NCI-H2227 treated with DMSO at 0.1 percent for 48 hours (cell line): ENCODE measurements around the gene MAGEA4.
"Not testable (repeated sequence)": the region's sequence is repeated elsewhere in the genome, so short reads cannot be mapped to it uniquely, and the experiment has no call there.

Experiments used
- DNase-seq: peaks from one replicate; lab custom pipeline; 2025; lab: John Stamatoyannopoulos, UW

The MAGEA4 gene, protein sequence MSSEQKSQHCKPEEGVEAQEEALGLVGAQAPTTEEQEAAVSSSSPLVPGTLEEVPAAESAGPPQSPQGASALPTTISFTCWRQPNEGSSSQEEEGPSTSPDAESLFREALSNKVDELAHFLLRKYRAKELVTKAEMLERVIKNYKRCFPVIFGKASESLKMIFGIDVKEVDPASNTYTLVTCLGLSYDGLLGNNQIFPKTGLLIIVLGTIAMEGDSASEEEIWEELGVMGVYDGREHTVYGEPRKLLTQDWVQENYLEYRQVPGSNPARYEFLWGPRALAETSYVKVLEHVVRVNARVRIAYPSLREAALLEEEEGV

GRCh38 chrX:151912780-151913179, at the start of gene MAGEA4:
MAGEA4 (plus strand) TSS chrX:151912889; CDS start chrX:151923665, 10,776 bp downstream.
- no peak for DNase-seq

DNA sequence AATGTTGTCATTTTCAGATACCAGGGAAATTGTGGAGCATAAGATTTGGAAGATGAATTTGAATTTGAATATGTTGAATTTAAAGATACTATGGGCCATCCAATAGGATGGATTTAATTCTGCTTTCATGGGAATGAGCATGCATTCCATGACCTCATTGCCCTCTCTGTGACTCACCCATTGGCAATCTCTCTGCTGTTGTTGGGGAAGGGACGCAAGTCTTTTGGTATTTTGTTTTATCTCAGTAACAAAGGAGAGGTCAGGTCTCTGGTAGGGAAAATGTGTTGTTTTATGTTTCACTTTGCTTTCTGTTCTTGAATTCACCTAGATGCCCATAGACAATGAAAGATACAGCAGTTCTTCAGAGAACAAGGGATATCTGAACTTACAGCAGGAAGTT, 42.1 kb upstream of the MAGEA4 start:
- no peak for DNase-seq

GRCh38 chrX:151871244-151871643, 41.4 kb upstream of the MAGEA4 start:
- DNase-seq = no peak

- DNase-seq = no peak
Observed at GRCh38 chrX:151873096-151873495, 39.6 kb upstream of the MAGEA4 start.

GRCh38 chrX:151875270-151876026, 37.2 kb upstream of the MAGEA4 start:
- no peak for DNase-seq

DNA sequence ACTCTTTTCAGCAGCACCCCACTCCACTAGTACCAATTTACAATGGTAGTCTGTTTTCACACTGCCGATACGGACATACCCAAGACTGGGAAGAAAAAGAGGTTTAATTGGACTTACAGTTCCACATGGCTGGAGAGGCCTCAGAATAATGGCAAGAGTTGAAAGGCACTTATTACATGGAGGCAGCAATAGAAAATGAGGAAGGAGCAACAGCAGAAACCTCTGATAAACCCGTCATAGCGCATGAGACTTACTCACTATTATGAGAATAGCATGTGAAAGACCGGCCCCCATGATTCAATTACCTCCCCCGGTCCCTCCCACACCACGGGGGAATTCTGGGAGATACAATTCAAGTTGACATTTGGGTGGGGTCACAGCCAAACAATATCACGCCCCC, 34.1 kb upstream of the MAGEA4 start:
- no peak for DNase-seq

DNA sequence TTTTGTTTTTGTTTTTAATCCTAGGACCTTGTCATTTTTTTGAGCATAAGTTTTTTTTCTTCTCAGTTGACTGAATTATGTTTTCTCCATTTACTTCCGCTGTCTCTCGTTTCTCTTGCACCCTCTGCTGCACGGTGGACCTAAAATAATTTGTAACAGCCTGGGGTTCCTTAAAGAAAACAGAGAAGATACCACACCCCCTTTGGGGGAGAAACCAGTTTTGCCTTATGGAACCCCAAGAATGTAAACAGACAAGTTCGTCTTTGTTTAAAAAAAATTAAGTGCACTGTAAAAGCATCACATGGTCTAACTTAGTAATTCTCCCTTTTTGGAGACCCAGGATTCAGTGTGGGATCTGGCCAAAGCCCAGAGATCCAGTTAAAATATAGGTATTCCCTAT, 32.8 kb upstream of the MAGEA4 start:
- no peak for DNase-seq

DNA sequence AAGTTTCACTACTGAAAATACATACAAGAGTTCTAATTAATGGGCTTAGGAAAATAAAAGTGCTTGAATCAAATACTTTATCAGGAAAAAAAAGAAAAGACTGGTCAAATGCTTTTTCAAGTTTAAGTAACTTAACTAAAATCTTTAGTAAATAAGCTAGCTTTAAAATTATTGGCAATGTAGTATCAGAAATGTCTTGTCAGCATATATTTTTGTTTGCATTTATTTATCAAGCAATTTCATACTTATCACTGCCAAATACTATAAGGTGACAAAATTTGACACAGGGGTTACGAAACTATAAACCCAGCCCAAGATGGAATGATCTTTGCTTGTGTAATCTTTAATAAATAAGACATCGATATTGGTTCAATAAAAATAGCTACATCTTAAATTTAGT, 31.8 kb upstream of the MAGEA4 start:
- DNase-seq = no peak

- no peak for DNase-seq
Observed at GRCh38 chrX:151889421-151889820, 23.3 kb upstream of the MAGEA4 start.

DNA sequence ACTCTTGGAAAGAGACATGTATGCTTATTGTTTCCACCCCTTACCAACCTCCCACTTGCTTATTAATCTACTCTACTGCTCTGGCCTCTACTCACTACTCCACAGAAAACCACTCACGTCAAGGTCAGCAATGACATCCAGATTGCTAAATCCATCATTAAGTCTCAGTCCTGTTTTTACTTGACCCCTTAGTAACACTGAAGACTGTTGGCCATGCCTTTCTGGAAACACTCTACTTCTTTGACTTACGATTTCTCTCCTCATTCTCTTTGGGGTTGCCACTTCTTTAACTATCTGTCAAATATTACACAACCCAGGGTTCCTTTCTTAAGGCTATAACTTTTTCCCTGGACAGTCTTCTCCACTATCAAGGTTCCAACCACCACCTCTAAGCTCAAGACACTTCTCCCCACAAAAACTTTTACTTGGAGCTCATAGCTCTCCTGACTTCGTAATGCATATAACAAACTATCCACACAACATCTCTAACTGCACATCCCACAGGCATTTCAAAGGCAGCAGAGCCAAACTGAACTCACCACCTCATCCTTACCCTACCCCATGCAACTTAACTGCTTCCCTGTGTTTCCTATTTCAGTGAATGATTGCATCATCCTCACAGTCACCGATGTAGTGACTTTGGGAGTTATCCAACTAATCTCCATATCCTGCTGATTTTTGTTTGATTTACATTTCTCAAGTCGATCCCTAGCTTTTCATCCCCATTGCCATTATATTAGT, 15.8 kb upstream of the MAGEA4 start:
- no peak for DNase-seq

DNA sequence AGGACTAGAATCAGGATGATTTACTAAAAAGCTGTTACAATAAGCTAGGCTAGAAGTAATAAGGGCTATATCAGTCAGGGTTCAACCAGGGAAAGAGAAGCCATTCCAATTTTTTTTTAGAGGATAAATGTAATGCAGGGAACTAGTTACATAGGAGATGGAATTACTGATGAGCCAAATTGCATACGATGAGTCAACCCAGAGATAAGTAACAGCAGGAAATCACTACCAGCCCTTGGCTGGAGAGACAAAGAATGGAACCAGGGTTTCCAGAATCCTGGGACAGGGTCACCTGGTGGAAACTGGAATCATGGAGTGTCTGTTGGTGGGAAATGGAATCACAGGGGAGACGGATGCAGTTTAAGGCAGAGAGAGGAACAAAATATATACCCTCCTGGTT, 13.1 kb upstream of the MAGEA4 start:
- no peak for DNase-seq

DNA sequence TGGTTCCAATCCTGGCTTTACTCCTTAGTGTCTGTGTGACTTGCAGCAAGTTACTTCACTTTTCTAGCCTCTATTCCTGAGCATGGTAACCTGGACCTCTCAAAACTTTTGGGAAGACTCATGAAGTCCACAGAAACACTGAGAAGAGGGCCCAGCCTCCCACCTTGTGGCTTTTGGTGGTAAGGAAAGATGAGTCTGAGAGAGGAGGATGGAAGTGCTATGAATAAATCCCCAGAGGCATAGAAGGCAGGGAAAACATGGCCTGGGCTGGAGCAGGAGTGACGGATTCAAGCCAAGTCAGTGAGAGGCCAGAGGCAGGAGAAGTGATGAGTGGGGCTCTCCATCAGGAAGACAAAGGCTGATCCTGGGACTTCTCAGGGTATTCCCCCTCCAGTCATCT, 10.9 kb upstream of the MAGEA4 start:
- no peak for DNase-seq

DNA sequence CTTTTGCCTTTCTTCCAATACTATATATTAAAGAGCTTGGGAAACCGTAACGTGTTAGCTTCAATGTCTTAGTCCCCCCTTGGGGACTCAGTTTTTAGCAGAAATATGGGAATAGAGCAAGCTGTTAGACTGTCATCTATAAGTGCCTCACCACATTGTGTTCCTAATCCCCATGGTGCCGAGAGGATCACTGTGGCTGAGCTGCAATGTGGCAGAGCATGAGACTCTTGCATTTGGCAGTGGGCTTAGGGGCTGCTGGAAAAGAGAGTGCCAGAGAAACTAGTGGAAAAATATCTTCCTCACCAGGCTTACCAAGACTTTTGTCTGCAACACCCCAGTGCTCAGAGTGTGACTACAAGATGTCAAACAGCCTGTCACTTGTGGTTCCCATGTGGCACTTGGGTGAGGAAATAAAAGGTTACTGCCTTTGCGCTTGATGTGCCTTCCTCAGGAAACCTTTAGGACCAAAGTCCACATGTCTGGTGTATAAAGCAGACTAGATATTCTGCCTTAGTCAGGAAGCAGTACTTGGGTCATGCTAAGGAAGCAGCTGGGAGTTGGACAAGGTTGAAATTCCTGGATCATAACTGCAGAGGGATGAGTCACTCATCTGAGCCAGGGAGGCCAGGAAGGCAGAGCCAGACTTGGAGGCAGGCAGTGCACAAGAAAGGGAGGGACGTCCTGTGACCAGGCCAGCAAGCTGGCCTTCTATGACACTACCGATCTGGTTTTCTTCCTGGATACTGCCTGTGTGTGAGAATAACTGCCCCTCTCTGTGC, 9.7 kb upstream of the MAGEA4 start:
- no peak for DNase-seq

GRCh38 chrX:151904989-151905388, 7.7 kb upstream of the MAGEA4 start:
- no peak for DNase-seq

DNA sequence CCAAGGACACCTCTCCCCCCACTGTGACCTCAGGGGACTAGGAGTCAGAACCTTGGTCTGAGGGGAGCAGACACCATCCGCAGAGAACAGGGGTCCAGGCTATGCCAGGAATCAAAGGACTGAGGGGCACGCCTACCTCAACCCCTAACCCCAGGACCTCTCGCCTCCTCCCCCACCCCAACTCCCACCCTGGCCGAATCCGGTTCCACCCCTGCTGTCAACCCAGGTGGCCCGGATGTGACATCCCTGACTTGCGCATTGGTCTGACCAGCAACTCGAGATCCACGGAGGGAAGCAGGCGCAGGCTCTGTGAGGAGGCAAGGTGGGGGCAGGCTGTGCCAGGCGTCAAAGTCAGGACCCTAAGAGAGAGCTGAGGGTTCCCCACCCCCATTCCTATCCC, 468 bp upstream of the MAGEA4 start:
- no peak for DNase-seq

DNA sequence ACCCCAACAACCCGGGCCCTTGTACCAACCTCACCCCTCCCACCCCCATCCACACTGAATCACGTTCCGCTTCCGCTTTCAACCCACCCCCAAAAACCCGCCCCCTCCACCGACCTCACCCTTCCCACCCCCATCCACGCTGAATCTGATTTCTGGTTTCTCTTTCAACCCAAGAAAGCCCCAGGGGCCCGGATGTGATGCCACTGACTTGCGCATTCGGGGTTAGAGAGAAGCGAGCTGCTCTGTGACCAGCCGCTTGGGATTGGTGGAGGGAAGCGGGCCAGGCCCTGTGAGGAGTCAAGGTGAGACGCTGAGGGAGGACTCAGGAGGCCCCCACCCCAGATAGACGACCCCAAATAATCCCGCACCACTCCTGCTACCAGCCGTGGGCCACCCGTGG, 6.0 kb downstream of the MAGEA4 start:
- not testable (repeated sequence) for DNase-seq

DNA sequence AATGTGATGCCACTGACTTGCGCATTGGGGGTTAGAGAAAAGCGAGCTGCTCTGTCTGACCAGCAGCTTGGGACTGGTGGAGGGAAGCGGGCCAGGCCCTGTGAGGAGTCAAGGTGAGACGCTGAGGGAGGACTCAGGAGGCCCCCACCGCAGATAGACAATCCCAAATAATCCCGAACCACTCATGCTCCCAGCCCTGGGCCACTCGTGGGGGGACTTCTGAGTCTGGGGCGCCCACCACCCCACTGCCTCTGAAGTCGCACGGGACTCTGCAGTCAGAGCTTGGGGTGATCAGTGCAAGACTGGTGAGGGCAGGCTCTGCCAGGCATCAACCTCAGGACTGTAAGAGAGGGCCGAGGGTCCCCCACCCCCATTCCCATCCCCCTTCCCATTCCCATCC, 6.9 kb downstream of the MAGEA4 start:
- DNase-seq = no peak

- DNase-seq = no peak
Observed at GRCh38 chrX:151920101-151920500, 7.4 kb downstream of the MAGEA4 start.

DNA sequence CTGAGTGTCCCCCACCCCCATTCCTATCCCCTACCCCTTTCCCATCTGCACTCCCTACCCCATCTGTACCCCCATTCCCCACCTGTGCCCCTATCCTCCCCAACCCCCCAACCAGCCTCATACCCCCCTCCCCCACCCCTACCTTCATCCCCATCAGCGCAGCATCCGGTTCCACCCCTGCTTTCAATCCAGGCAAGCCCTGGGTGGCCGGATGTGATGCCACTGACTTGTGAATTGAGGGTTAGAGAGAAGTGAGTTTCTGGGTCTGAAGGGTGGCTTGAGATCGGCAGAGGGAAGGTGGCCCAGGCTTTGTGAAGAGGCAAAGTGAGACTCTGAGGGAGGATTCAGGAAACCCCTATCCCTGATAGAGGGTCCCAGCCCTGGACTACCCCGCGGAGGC, 7.8 kb downstream of the MAGEA4 start:
- no peak for DNase-seq

- no peak for DNase-seq
Observed at GRCh38 chrX:151921292-151921691, 8.6 kb downstream of the MAGEA4 start.

GRCh38 chrX:151921866-151922265, 9.2 kb downstream of the MAGEA4 start:
- DNase-seq = no peak

DNA sequence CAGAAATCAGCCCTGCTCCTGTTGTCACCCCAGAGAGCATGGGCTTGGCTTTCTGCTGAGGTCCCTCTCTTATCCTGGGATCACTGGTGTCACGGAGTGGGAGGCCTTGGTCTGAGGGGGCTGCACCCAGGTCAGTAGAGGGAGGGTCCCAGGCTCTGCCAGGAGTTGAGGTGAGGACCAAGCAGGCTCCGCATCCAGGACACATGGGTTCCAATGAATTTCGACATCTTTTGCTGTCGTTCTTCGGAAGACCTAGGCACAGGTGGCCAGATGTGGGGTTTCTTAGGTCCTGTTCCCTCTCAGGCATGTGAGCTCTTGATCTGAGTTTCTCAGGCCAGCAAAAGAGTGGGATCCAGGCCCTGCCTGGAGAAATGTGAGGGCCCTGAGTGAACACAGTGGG, 10.0 kb downstream of the MAGEA4 start:
- DNase-seq = no peak
